Measurements from ENCODE around the gene PLEKHA5. TPM values are rescaled to one million over a fixed set of nuclear protein-coding genes. Genes with fewer than 3 reads are reported as not detected.

The PLEKHA5 gene
- total and polyA plus RNA-seq, 4 experiments from 2014 or later = 0.43 to 15.9 (median 13.3) TPM

DNA sequence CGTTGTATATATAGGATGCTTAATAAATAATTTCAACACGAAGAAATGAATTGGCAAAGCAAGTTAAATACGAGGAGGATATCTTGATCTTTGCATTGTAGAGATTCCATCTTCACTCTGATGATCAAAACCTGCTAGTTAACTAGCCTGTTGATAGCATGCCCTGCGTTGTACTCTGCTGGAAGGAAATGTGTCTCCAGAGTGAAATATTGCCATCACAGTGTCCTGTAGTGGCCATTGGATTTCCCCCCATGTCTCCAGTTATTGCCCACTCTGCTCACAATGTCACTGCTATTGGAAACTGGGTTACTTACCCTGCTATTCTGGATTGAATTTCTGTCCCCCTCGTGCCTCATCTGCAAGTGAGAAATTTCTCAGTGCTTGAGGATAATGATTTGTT lies 109.6 kb downstream of the PLEKHA5 start:
- H3K9me3 ChIP-seq (ENCODE audit: control insufficient read depth in 1 of 2, low read length in 2 of 2) = no peaks in the 10 kb centered on the region
- intact Hi-C loops (cut with micrococcal nuclease) = no loop called here
- H3K4me3 ChIP-seq (ENCODE audit: low read length in 2 of 2) = no peak overlapping the region
- no peak overlapping the region for H3K27ac ChIP-seq (ENCODE audit: low read depth, low read length)
- no peaks in the 10 kb centered on the region for H3K4me1 ChIP-seq (ENCODE audit: insufficient read depth, low read length)
- CTCF ChIA-PET (ENCODE audit: partially characterized antibody) = interaction anchor here (0.7 kb wide), 1 partner anchor 10 kb away, joined by 3 read pairs; no protein-coding TSS in a partner anchor
- H3K36me3 ChIP-seq (ENCODE audit: insufficient read depth, low read length) = no peaks in the 10 kb centered on the region
- H3K4me3 Mint-ChIP-seq = no peak overlapping the region
- no peaks in the 10 kb centered on the region for H3K27me3 ChIP-seq (ENCODE audit: insufficient read depth, low read length)
- H3K9me3 Mint-ChIP-seq = no peaks in the 10 kb centered on the region
- H3K27ac Mint-ChIP-seq = no peak overlapping the region
- peaks cover 0 to 17% (median 2%) of the 10 kb centered on the region in 4 donors for H3K4me1 Mint-ChIP-seq
- peaks cover 0 to 1% of the 10 kb centered on the region in 2 donors for H3K27me3 Mint-ChIP-seq
- DNase-seq = no peak
- POLR2A ChIA-PET (ENCODE audit: partially characterized antibody) = interaction anchor here (1.0 kb wide), 1 partner anchor 35 kb away, joined by 3 read pairs; no protein-coding TSS in a partner anchor
- H3K36me3 Mint-ChIP-seq = no peaks in the 10 kb centered on the region

DNA sequence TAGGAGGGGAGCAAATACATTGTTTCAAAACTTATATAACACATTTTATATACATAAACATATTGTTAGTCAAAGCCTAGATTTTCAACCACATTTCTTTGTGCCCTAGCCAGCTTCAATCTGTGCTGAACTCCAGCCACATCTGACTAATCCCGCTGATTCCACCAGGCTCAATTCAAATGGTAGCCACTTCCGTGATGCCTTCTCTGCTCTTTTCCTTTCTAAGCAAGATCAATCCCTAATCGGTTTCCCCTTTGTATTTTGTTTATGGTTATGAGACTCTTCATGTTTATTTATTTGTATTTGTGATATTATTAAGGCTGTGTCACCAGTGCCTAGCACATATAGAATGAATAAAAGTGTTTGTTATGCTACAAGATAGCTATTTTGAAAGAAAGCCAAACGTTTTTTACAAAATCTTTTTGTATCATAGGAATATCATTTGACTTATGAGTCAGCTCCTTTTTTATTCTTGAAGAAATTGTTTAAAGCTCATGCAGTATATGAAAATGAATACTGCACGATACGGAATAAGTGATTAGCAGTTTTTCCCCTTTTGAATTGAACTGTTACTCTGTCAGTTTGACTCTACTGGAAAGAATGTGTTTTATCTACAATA lies 110.2 kb downstream of the PLEKHA5 start:
- no peak for DNase-seq
- Histone ChIP-seq H3K27ac (ENCODE audit: low read depth, low read length) (no peak overlapping the region), H3K27me3 (ENCODE audit: insufficient read depth, low read length) (no peaks in the 10 kb centered on the region), H3K4me1 (ENCODE audit: insufficient read depth, low read length) (no peaks in the 10 kb centered on the region), H3K9me3 (ENCODE audit: control insufficient read depth in 1 of 2, low read length in 2 of 2) (no peaks in the 10 kb centered on the region), H3K4me3 (ENCODE audit: low read length in 2 of 2) (no peak overlapping the region), H3K36me3 (ENCODE audit: insufficient read depth, low read length) (no peaks in the 10 kb centered on the region)
- POLR2A ChIA-PET (ENCODE audit: partially characterized antibody) = interaction anchor here (1.0 kb wide), 1 partner anchor 34 kb away, joined by 3 read pairs; no protein-coding TSS in a partner anchor
- no peak overlapping the region for H3K4me3 Mint-ChIP-seq
- H3K4me1 Mint-ChIP-seq = peaks cover 0 to 11% (median 2%) of the 10 kb centered on the region in 4 donors
- intact Hi-C loops (cut with micrococcal nuclease) = no loop called here
- CTCF ChIA-PET (ENCODE audit: partially characterized antibody) = no interaction called here
- H3K9me3 Mint-ChIP-seq = no peaks in the 10 kb centered on the region
- no peaks in the 10 kb centered on the region for H3K36me3 Mint-ChIP-seq
- H3K27ac Mint-ChIP-seq = no peak overlapping the region
- H3K27me3 Mint-ChIP-seq = peaks cover 0 to 1% of the 10 kb centered on the region in 2 donors

- H3K27ac ChIP-seq (ENCODE audit: low read depth, low read length) = no peak overlapping the region
- no peaks in the 10 kb centered on the region for H3K27me3 ChIP-seq (ENCODE audit: insufficient read depth, low read length)
- Mint-ChIP-seq H3K4me1 (peaks cover 0 to 2% (median 0%) of the 10 kb centered on the region in 4 donors), H3K36me3 (no peaks in the 10 kb centered on the region), H3K27me3 (peaks cover 0 to 2% of the 10 kb centered on the region in 2 donors), H3K27ac (no peak overlapping the region), H3K4me3 (no peak overlapping the region), H3K9me3 (no peaks in the 10 kb centered on the region)
- H3K36me3 ChIP-seq (ENCODE audit: insufficient read depth, low read length) = no peaks in the 10 kb centered on the region
- ChIA-PET CTCF (ENCODE audit: partially characterized antibody) (no interaction called here), POLR2A (ENCODE audit: partially characterized antibody) (no interaction called here)
- H3K9me3 ChIP-seq (ENCODE audit: control insufficient read depth in 1 of 2, low read length in 2 of 2) = no peaks in the 10 kb centered on the region
- H3K4me3 ChIP-seq (ENCODE audit: low read length in 2 of 2) = no peak overlapping the region
- DNase-seq = no peak
- H3K4me1 ChIP-seq (ENCODE audit: insufficient read depth, low read length) = no peaks in the 10 kb centered on the region
- intact Hi-C loops (cut with micrococcal nuclease) = no loop called here
Measured at GRCh38 chr12:19242581-19242980, 113.0 kb downstream of the PLEKHA5 start.

GRCh38 chr12:19243551-19243950 lies 114.0 kb downstream of the PLEKHA5 start:
- intact Hi-C loops (cut with micrococcal nuclease) = no loop called here
- Histone ChIP-seq H3K4me1 (ENCODE audit: insufficient read depth, low read length) (no peaks in the 10 kb centered on the region), H3K36me3 (ENCODE audit: insufficient read depth, low read length) (no peaks in the 10 kb centered on the region), H3K27ac (ENCODE audit: low read depth, low read length) (no peak overlapping the region), H3K9me3 (ENCODE audit: control insufficient read depth in 1 of 2, low read length in 2 of 2) (no peaks in the 10 kb centered on the region), H3K4me3 (ENCODE audit: low read length in 2 of 2) (no peak overlapping the region), H3K27me3 (ENCODE audit: insufficient read depth, low read length) (no peaks in the 10 kb centered on the region)
- Mint-ChIP-seq H3K27me3 (peaks cover 0 to 2% of the 10 kb centered on the region in 2 donors), H3K36me3 (no peaks in the 10 kb centered on the region), H3K4me3 (no peak overlapping the region), H3K4me1 (peaks cover 0 to 2% (median 0%) of the 10 kb centered on the region in 4 donors), H3K9me3 (no peaks in the 10 kb centered on the region), H3K27ac (no peak overlapping the region)
- CTCF ChIA-PET (ENCODE audit: partially characterized antibody) = no interaction called here
- DNase-seq = no peak
- POLR2A ChIA-PET (ENCODE audit: partially characterized antibody) = no interaction called here

- CTCF ChIA-PET (ENCODE audit: partially characterized antibody) = no interaction called here
- no peak for DNase-seq
- no peak overlapping the region for H3K4me3 Mint-ChIP-seq
- H3K9me3 Mint-ChIP-seq = no peaks in the 10 kb centered on the region
- no peaks in the 10 kb centered on the region for H3K27me3 ChIP-seq (ENCODE audit: insufficient read depth, low read length)
- no peaks in the 10 kb centered on the region for H3K36me3 ChIP-seq (ENCODE audit: insufficient read depth, low read length)
- H3K27ac Mint-ChIP-seq = no peak overlapping the region
- POLR2A ChIA-PET (ENCODE audit: partially characterized antibody) = no interaction called here
- peaks cover 0 to 2% of the 10 kb centered on the region in 2 donors for H3K27me3 Mint-ChIP-seq
- H3K4me3 ChIP-seq (ENCODE audit: low read length in 2 of 2) = no peak overlapping the region
- H3K9me3 ChIP-seq (ENCODE audit: control insufficient read depth in 1 of 2, low read length in 2 of 2) = no peaks in the 10 kb centered on the region
- no peaks in the 10 kb centered on the region for H3K4me1 ChIP-seq (ENCODE audit: insufficient read depth, low read length)
- H3K36me3 Mint-ChIP-seq = no peaks in the 10 kb centered on the region
- no peak overlapping the region for H3K27ac ChIP-seq (ENCODE audit: low read depth, low read length)
- intact Hi-C loops (cut with micrococcal nuclease) = no loop called here
- peaks cover 0 to 2% (median 0%) of the 10 kb centered on the region in 4 donors for H3K4me1 Mint-ChIP-seq
Measured at GRCh38 chr12:19244312-19244711, 114.8 kb downstream of the PLEKHA5 start.

GRCh38 chr12:19245106-19245505 lies 115.6 kb downstream of the PLEKHA5 start:
- Histone ChIP-seq H3K27me3 (ENCODE audit: insufficient read depth, low read length) (no peaks in the 10 kb centered on the region), H3K9me3 (ENCODE audit: control insufficient read depth in 1 of 2, low read length in 2 of 2) (no peaks in the 10 kb centered on the region), H3K4me1 (ENCODE audit: insufficient read depth, low read length) (no peaks in the 10 kb centered on the region), H3K36me3 (ENCODE audit: insufficient read depth, low read length) (no peaks in the 10 kb centered on the region), H3K27ac (ENCODE audit: low read depth, low read length) (no peak overlapping the region), H3K4me3 (ENCODE audit: low read length in 2 of 2) (no peak overlapping the region)
- H3K9me3 Mint-ChIP-seq = no peaks in the 10 kb centered on the region
- peaks cover 0 to 2% (median 0%) of the 10 kb centered on the region in 4 donors for H3K4me1 Mint-ChIP-seq
- H3K27me3 Mint-ChIP-seq = peaks cover 0 to 2% of the 10 kb centered on the region in 2 donors
- no peak overlapping the region for H3K27ac Mint-ChIP-seq
- H3K4me3 Mint-ChIP-seq = no peak overlapping the region
- ChIA-PET CTCF (ENCODE audit: partially characterized antibody) (no interaction called here), POLR2A (ENCODE audit: partially characterized antibody) (no interaction called here)
- no peaks in the 10 kb centered on the region for H3K36me3 Mint-ChIP-seq
- DNase-seq = no peak
- intact Hi-C loops (cut with micrococcal nuclease) = no loop called here

GRCh38 chr12:19245666-19246065 lies 116.1 kb downstream of the PLEKHA5 start:
- Mint-ChIP-seq H3K36me3 (no peaks in the 10 kb centered on the region), H3K9me3 (peaks cover 0 to 1% (median 0%) of the 10 kb centered on the region in 8 donors), H3K4me1 (peaks cover 0 to 2% (median 0%) of the 10 kb centered on the region in 4 donors), H3K27ac (no peak overlapping the region), H3K27me3 (peaks cover 0 to 2% of the 10 kb centered on the region in 2 donors), H3K4me3 (no peak overlapping the region)
- intact Hi-C loops (cut with micrococcal nuclease) = no loop called here
- H3K9me3 ChIP-seq (ENCODE audit: control insufficient read depth in 1 of 2, low read length in 2 of 2) = no peaks in the 10 kb centered on the region
- no peak overlapping the region for H3K4me3 ChIP-seq (ENCODE audit: low read length in 2 of 2)
- H3K27me3 ChIP-seq (ENCODE audit: insufficient read depth, low read length) = no peaks in the 10 kb centered on the region
- H3K4me1 ChIP-seq (ENCODE audit: insufficient read depth, low read length) = no peaks in the 10 kb centered on the region
- H3K36me3 ChIP-seq (ENCODE audit: insufficient read depth, low read length) = no peaks in the 10 kb centered on the region
- no peak overlapping the region for H3K27ac ChIP-seq (ENCODE audit: low read depth, low read length)
- POLR2A ChIA-PET (ENCODE audit: partially characterized antibody) = no interaction called here
- no peak for DNase-seq
- CTCF ChIA-PET (ENCODE audit: partially characterized antibody) = interaction anchor here (0.7 kb wide), 1 partner anchor 68 kb away, joined by 3 read pairs; no protein-coding TSS in a partner anchor

Data from CD4-positive, alpha-beta memory T cell (primary cell).